Smooth muscle cell (in vitro differentiated cells): ENCODE data around the gene CIB4. TPM values are rescaled to one million over a fixed set of nuclear protein-coding genes. Genes with fewer than 3 reads are reported as not detected.

Experiments
- DNase-seq: peaks from one replicate; lab custom pipeline; 2025; ENCODE audit not compliant: unreplicated experiment; lab: John Stamatoyannopoulos, UW
- H2AFZ ChIP-seq: fragments of 200-600 bp; sonication (generic); 2 replicates; pipeline ENCODE4 v1.6.0; 2016; ENCODE audit warnings: antibody characterized with exemption, low read depth, mild to moderate bottlenecking
- H3F3A ChIP-seq: fragments of 200-600 bp; sonication (generic); 2 replicates; pipeline ENCODE4 v1.6.0; 2017; ENCODE audit warnings: antibody characterized with exemption, low read depth
- H3K27ac ChIP-seq: fragments of 200-600 bp; sonication (generic); 2 replicates; pipeline ENCODE4 v1.5.1; 2016; ENCODE audit warnings: low read depth, mild to moderate bottlenecking
- H3K27me3 ChIP-seq: fragments of 200-600 bp; sonication (generic); 2 replicates; pipeline ENCODE4 v1.6.1; 2016; ENCODE audit warnings: low read depth, mild to moderate bottlenecking
- H3K36me3 ChIP-seq: fragments of 200-600 bp; sonication (generic); 2 replicates; pipeline ENCODE4 v1.5.1; 2016; ENCODE audit warnings: low read depth
- H3K4me1 ChIP-seq: fragments of 200-600 bp; sonication (generic); 2 replicates; pipeline ENCODE4 v1.5.1; 2016; ENCODE audit warnings: low read depth
- H3K4me2 ChIP-seq: fragments of 200-600 bp; sonication (generic); 2 replicates; pipeline ENCODE4 v1.6.0; 2016; ENCODE audit warnings: mild to moderate bottlenecking
- H3K4me3 ChIP-seq: fragments of 200-600 bp; sonication (generic); 2 replicates; pipeline ENCODE4 v1.5.1; 2016; ENCODE audit warnings: mild to moderate bottlenecking
- H3K79me2 ChIP-seq: fragments of 200-600 bp; sonication (generic); 2 replicates; pipeline ENCODE4 v1.6.0; 2016; ENCODE audit warnings: low read depth, mild to moderate bottlenecking
- H3K9ac ChIP-seq: fragments of 200-600 bp; sonication (generic); 2 replicates; pipeline ENCODE4 v1.6.0; 2016; ENCODE audit warnings: low read depth
- H3K9me3 ChIP-seq: fragments of 200-600 bp; sonication (generic); replicated peaks from 2 replicates; pipeline ENCODE4 v1.5.1; 2016; ENCODE audit warnings: low read depth
- H4K20me1 ChIP-seq: fragments of 200-600 bp; sonication (generic); 2 replicates; pipeline ENCODE4 v1.6.0; 2016; ENCODE audit warnings: low read depth
- CTCF ChIP-seq: fragments of 200-600 bp; sonication (generic); IDR thresholded peaks from 2 replicates; pipeline ENCODE4 v1.5.1; 2017; ENCODE audit warnings: borderline replicate concordance, mild to moderate bottlenecking, antibody characterized with exemption; ENCODE audit not compliant: insufficient read depth, poor library complexity, severe bottlenecking
- WGBS: methylation state at CpG from one replicate; pipeline ENCODE4 v1.1.7; 2016; ENCODE audit warnings: low lambda C conversion rate; 5-methylcytosine and 5-hydroxymethylcytosine counted together
- polyA plus RNA-seq: library from polyadenylated mRNA; unstranded; fragments of >200 nt; fragmentation: Nextera tagmentation; extraction: Ambion mirVana; gene quantifications from 2 replicates; pipeline ENCODE4 v1.2.1, GENCODE V29; 2016
- total RNA-seq: library from RNA; depleted of rRNA; stranded (reverse); fragments of >200 nt; gene quantifications from 2 replicates; pipeline ENCODE4 v1.2.3, GENCODE V29; 2014

CIB4 gene
- total and polyA plus RNA-seq, 2 experiments from 2014 or later = not detected

GRCh38 chr2:26605195-26605998 lies 35.8 kb downstream of the CIB4 start:
- no peaks in the 10 kb centered on the region for H3F3A ChIP-seq
- H3K27me3 ChIP-seq = no peaks in the 10 kb centered on the region
- no peak overlapping the region for H3K4me3 ChIP-seq
- H3K4me2 ChIP-seq = no peak overlapping the region
- no peaks in the 10 kb centered on the region for H3K36me3 ChIP-seq
- H2AFZ ChIP-seq = peak overlapping the region; percentile 50
- no peak overlapping the region for H3K27ac ChIP-seq
- no peaks in the 10 kb centered on the region for H4K20me1 ChIP-seq
- TF ChIP-seq CTCF = peak; percentile 88
- 32% methylated on average over 13 of the region's 13 CpGs for WGBS
- no peak overlapping the region for H3K9ac ChIP-seq
- peaks cover 3% of the 10 kb centered on the region for H3K9me3 ChIP-seq
- peaks cover 11% of the 10 kb centered on the region for H3K4me1 ChIP-seq
- no peak for DNase-seq
- no peaks in the 10 kb centered on the region for H3K79me2 ChIP-seq

DNA sequence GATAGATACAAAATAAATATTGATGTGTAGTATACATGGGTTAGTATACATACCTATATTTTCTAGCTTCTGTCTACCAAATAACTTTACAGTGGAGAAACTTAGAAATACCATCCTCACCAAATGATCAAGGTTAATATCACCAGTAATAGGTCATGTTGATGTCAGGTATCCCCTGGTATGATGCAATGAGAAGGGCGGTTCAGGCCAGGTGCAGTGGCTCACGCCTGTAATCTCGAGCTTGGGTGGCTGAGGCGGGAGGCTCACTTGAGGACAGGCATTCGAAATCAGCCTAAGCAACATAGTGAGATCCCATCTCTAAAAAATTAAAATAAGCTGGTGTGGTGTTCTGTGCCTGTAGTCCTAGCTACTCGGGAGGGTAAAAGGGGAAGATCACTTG lies 38.6 kb downstream of the CIB4 start:
- H3K4me2 ChIP-seq = no peak overlapping the region
- whole genome bisulfite sequencing = 92% methylated on average over 6 of the region's 6 CpGs
- TF ChIP-seq CTCF = no peak
- H4K20me1 ChIP-seq = no peaks in the 10 kb centered on the region
- H3K27me3 ChIP-seq = no peaks in the 10 kb centered on the region
- no peaks in the 10 kb centered on the region for H3K79me2 ChIP-seq
- no peaks in the 10 kb centered on the region for H3K4me1 ChIP-seq
- no peak overlapping the region for H3K9ac ChIP-seq
- H3K4me3 ChIP-seq = no peak overlapping the region
- H3K27ac ChIP-seq = no peak overlapping the region
- H2AFZ ChIP-seq = no peak overlapping the region
- no peak for DNase-seq
- H3F3A ChIP-seq = no peaks in the 10 kb centered on the region
- peaks cover 3% of the 10 kb centered on the region for H3K9me3 ChIP-seq
- H3K36me3 ChIP-seq = no peaks in the 10 kb centered on the region

- no peaks in the 10 kb centered on the region for H3K36me3 ChIP-seq
- no peaks in the 10 kb centered on the region for H3F3A ChIP-seq
- WGBS = 83% methylated on average over 2 of the region's 2 CpGs
- no peaks in the 10 kb centered on the region for H4K20me1 ChIP-seq
- H3K9ac ChIP-seq = no peak overlapping the region
- TF ChIP-seq CTCF = no peak
- H3K27me3 ChIP-seq = peaks cover 18% of the 10 kb centered on the region
- peaks cover 2% of the 10 kb centered on the region for H3K9me3 ChIP-seq
- H3K27ac ChIP-seq = no peak overlapping the region
- DNase-seq = no peak
- no peak overlapping the region for H3K4me3 ChIP-seq
- no peaks in the 10 kb centered on the region for H3K4me1 ChIP-seq
- H3K4me2 ChIP-seq = no peak overlapping the region
- H3K79me2 ChIP-seq = no peaks in the 10 kb centered on the region
- no peak overlapping the region for H2AFZ ChIP-seq
Observed at GRCh38 chr2:26599387-26599786, 41.8 kb downstream of the CIB4 start.

DNA sequence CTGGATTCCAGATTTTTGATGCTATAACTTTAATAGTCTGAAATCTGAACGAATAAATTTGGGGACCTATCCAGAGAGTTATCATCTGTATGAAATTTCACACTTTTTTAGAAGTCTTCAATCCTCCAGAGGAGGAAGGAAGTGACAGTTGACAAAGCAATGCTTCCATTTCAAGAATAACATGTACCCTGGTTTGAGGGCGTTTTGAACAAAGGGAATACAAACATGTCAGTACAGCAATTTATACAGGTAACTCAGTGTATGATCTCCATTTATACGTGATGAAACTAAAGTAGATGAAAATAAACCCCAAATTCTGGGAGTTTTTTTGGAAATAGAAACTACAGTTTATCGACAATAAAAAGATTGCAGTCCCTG lies 42.2 kb downstream of the CIB4 start:
- H3K36me3 ChIP-seq = no peaks in the 10 kb centered on the region
- TF ChIP-seq CTCF = no peak
- 86% methylated on average over 4 of the region's 4 CpGs for WGBS

More for the DNA sequence above, 42.2 kb downstream of the CIB4 start:
- Histone ChIP-seq H4K20me1 (no peaks in the 10 kb centered on the region), H3F3A (no peaks in the 10 kb centered on the region), H3K79me2 (no peaks in the 10 kb centered on the region), H2AFZ (no peak overlapping the region), H3K9ac (no peak overlapping the region), H3K9me3 (no peaks in the 10 kb centered on the region), H3K4me2 (no peak overlapping the region), H3K4me1 (no peaks in the 10 kb centered on the region), H3K27me3 (peaks cover 22% of the 10 kb centered on the region), H3K4me3 (no peak overlapping the region), H3K27ac (no peak overlapping the region)
- no peak for DNase-seq
